HEK293 (cell line): Measurements from ENCODE around the gene CAPN5.

Experiments used
- BCL11A ChIP-seq: fragments of 450-650 bp; formaldehyde crosslinking; IDR thresholded peaks from 2 replicates; pipeline ENCODE4 v1.5.1; 2016; ENCODE audit warnings: low read depth, missing biosample characterization, missing genetic modification characterization
- BCL6B ChIP-seq: fragments of 450-650 bp; formaldehyde crosslinking; IDR thresholded peaks from 2 replicates; pipeline ENCODE4 v1.5.1; 2017; ENCODE audit warnings: missing biosample characterization, missing genetic modification characterization
- GLIS1 ChIP-seq: fragments of 450-650 bp; formaldehyde crosslinking; IDR thresholded peaks from 2 replicates; pipeline ENCODE4 v1.5.1; 2016; ENCODE audit warnings: missing biosample characterization, missing genetic modification characterization
- GLIS2 ChIP-seq: fragments of 450-650 bp; formaldehyde crosslinking; IDR thresholded peaks from 2 replicates; pipeline ENCODE4 v1.5.1; 2016; ENCODE audit warnings: missing biosample characterization, missing genetic modification characterization
- HIC1 ChIP-seq: fragments of 450-650 bp; formaldehyde crosslinking; IDR thresholded peaks from 2 replicates; pipeline ENCODE4 v1.5.1; 2016; ENCODE audit warnings: missing biosample characterization, missing genetic modification characterization
- KLF8 ChIP-seq: fragments of 450-650 bp; formaldehyde crosslinking; IDR thresholded peaks from 2 replicates; pipeline ENCODE4 v1.5.1; 2016; ENCODE audit warnings: missing biosample characterization, missing genetic modification characterization
- KLF9 ChIP-seq: fragments of 450-650 bp; formaldehyde crosslinking; IDR thresholded peaks from 2 replicates; pipeline ENCODE4 v1.5.1; 2016; ENCODE audit warnings: missing biosample characterization, missing genetic modification characterization, low read depth
- MYNN ChIP-seq: fragments of 450-650 bp; formaldehyde crosslinking; IDR thresholded peaks from 2 replicates; pipeline ENCODE4 v1.5.1; 2016; ENCODE audit warnings: missing biosample characterization, missing genetic modification characterization, borderline replicate concordance
- REPIN1 ChIP-seq: fragments of 450-650 bp; formaldehyde crosslinking; IDR thresholded peaks from 2 replicates; pipeline ENCODE4 v1.5.1; 2017; ENCODE audit warnings: missing biosample characterization, missing genetic modification characterization, low read depth
- SCRT2 ChIP-seq: fragments of 450-650 bp; formaldehyde crosslinking; IDR thresholded peaks from 2 replicates; pipeline ENCODE4 v1.5.1; 2016; ENCODE audit warnings: missing biosample characterization, missing genetic modification characterization
- SP2 ChIP-seq: fragments of 450-650 bp; formaldehyde crosslinking; IDR thresholded peaks from 2 replicates; pipeline ENCODE4 v1.5.1; 2016; ENCODE audit warnings: missing biosample characterization, missing genetic modification characterization
- YY1 ChIP-seq: fragments of 450-650 bp; formaldehyde crosslinking; IDR thresholded peaks from 2 replicates; pipeline ENCODE4 v1.5.1; 2018; ENCODE audit warnings: missing biosample characterization, missing genetic modification characterization
- ZBTB10 ChIP-seq: fragments of 450-650 bp; formaldehyde crosslinking; IDR thresholded peaks from 2 replicates; pipeline ENCODE4 v1.5.1; 2016; ENCODE audit warnings: missing biosample characterization, missing genetic modification characterization
- ZBTB17 ChIP-seq: fragments of 450-650 bp; formaldehyde crosslinking; IDR thresholded peaks from 2 replicates; pipeline ENCODE4 v1.5.1; 2016; ENCODE audit warnings: missing biosample characterization, missing genetic modification characterization
- ZBTB26 ChIP-seq: fragments of 450-650 bp; formaldehyde crosslinking; optimal IDR thresholded peaks from 2 replicates; pipeline ENCODE3; 2016; ENCODE audit warnings: missing biosample characterization, mild to moderate bottlenecking, missing genetic modification characterization
- ZEB2 ChIP-seq: fragments of 450-650 bp; formaldehyde crosslinking; IDR thresholded peaks from 2 replicates; pipeline ENCODE4 v1.5.1; 2016; ENCODE audit warnings: missing biosample characterization, missing genetic modification characterization
- ZFHX2 ChIP-seq: fragments of 450-650 bp; formaldehyde crosslinking; conservative IDR thresholded peaks from 2 replicates; pipeline ENCODE4 v1.5.1; 2016; ENCODE audit warnings: missing biosample characterization, missing genetic modification characterization
- ZNF174 ChIP-seq: fragments of 450-650 bp; formaldehyde crosslinking; IDR thresholded peaks from 2 replicates; pipeline ENCODE4 v1.5.0; 2017; ENCODE audit warnings: missing biosample characterization, mild to moderate bottlenecking, missing genetic modification characterization
- ZNF24 ChIP-seq: fragments of 450-650 bp; formaldehyde crosslinking; IDR thresholded peaks from 2 replicates; pipeline ENCODE4 v1.5.1; 2016; ENCODE audit warnings: missing biosample characterization, missing genetic modification characterization
- ZNF248 ChIP-seq: fragments of 450-650 bp; formaldehyde crosslinking; IDR thresholded peaks from 2 replicates; pipeline ENCODE4 v1.5.1; 2017; ENCODE audit warnings: missing biosample characterization, missing genetic modification characterization
- ZNF280D ChIP-seq: fragments of 450-650 bp; formaldehyde crosslinking; IDR thresholded peaks from 2 replicates; pipeline ENCODE4 v1.5.1; 2016; ENCODE audit warnings: missing biosample characterization, missing genetic modification characterization
- ZNF311 ChIP-seq: fragments of 450-650 bp; formaldehyde crosslinking; IDR thresholded peaks from 2 replicates; pipeline ENCODE4 v1.5.1; 2017; ENCODE audit warnings: missing biosample characterization, missing genetic modification characterization, borderline replicate concordance
- ZNF335 ChIP-seq: fragments of 450-650 bp; formaldehyde crosslinking; conservative IDR thresholded peaks from 2 replicates; pipeline ENCODE4 v1.5.1; 2016; ENCODE audit warnings: missing biosample characterization, missing genetic modification characterization
- ZNF391 ChIP-seq: fragments of 450-650 bp; formaldehyde crosslinking; IDR thresholded peaks from 2 replicates; pipeline ENCODE4 v1.5.1; 2016; ENCODE audit warnings: low read depth, missing biosample characterization, missing genetic modification characterization, borderline replicate concordance
- ZNF423 ChIP-seq: fragments of 450-650 bp; formaldehyde crosslinking; IDR thresholded peaks from 2 replicates; pipeline ENCODE4 v1.5.1; 2016; ENCODE audit warnings: missing biosample characterization, missing genetic modification characterization
- ZNF529 ChIP-seq: fragments of 450-650 bp; formaldehyde crosslinking; IDR thresholded peaks from 2 replicates; pipeline ENCODE4 v1.5.1; 2017; ENCODE audit warnings: missing genetic modification characterization, missing biosample characterization; ENCODE audit not compliant: insufficient replicate concordance
- ZNF555 ChIP-seq: fragments of 450-650 bp; formaldehyde crosslinking; conservative IDR thresholded peaks from 2 replicates; pipeline ENCODE4 v1.5.1; 2017; ENCODE audit warnings: missing biosample characterization, mild to moderate bottlenecking, missing genetic modification characterization, inconsistent platforms
- ZNF621 ChIP-seq: fragments of 450-650 bp; formaldehyde crosslinking; IDR thresholded peaks from 2 replicates; pipeline ENCODE4 v1.5.1; 2017; ENCODE audit warnings: missing biosample characterization, missing genetic modification characterization
- ZNF660 ChIP-seq: fragments of 450-650 bp; IDR thresholded peaks from 2 replicates; pipeline ENCODE4 v1.5.1; 2018; ENCODE audit warnings: missing biosample characterization, mild to moderate bottlenecking, missing genetic modification characterization
- ZNF701 ChIP-seq: fragments of 450-650 bp; formaldehyde crosslinking; IDR thresholded peaks from 2 replicates; pipeline ENCODE4 v1.5.1; 2016; ENCODE audit warnings: missing biosample characterization, missing genetic modification characterization
- ZNF843 ChIP-seq: fragments of 450-650 bp; formaldehyde crosslinking; IDR thresholded peaks from 2 replicates; pipeline ENCODE4 v1.5.1; 2016; ENCODE audit warnings: missing biosample characterization, missing genetic modification characterization

CAPN5 gene

GRCh38 chr11:77046060-77046501 lies 20.7 kb upstream of the CAPN5 start (continued):
- TF ChIP-seq ZNF280D (tag by site-specific recombination) (no peak), ZBTB17 (tag by site-specific recombination) (no peak), ZBTB26 (tag by site-specific recombination) (peak; percentile 40), MYNN (tag by site-specific recombination) (no peak), ZNF621 (no peak), BCL11A (tag by site-specific recombination) (no peak), ZNF660 (0 out of 2 replicates have a peak, but pooled peaks have one; percentile 20), SP2 (tag by site-specific recombination) (no peak), ZEB2 (tag by site-specific recombination) (peak; percentile 33; the same call in 1 of the 2 replicates), ZNF391 (no peak), ZNF701 (tag by site-specific recombination) (no peak), YY1 (tag by site-specific recombination) (no peak), ZBTB10 (tag by site-specific recombination) (peak; percentile 70; the same call in 1 of the 2 replicates), ZNF174 (tag by site-specific recombination) (no peak), ZNF555 (tag by site-specific recombination) (no peak), REPIN1 (tag by site-specific recombination) (no peak), HIC1 (no peak), ZNF311 (tag by site-specific recombination) (no peak), KLF8 (tag by site-specific recombination) (no peak), ZNF335 (tag by site-specific recombination) (peak; percentile 44; the same call in 1 of the 2 replicates), GLIS1 (tag by site-specific recombination) (peak; percentile 18; the same call in 1 of the 2 replicates), ZFHX2 (tag by site-specific recombination) (no peak), GLIS2 (tag by site-specific recombination) (no peak), SCRT2 (no peak), ZNF529 (tag by site-specific recombination) (no peak), KLF9 (tag by site-specific recombination) (no peak), BCL6B (tag by site-specific recombination) (no peak), ZNF248 (tag by site-specific recombination) (no peak), ZNF843 (tag by site-specific recombination) (no peak), ZNF24 (tag by site-specific recombination) (no peak), ZNF423 (tag by site-specific recombination) (no peak)
